HEK293 (cell line): Measurements from ENCODE around the gene FRMD4B.

Experiments used
- CTCF ChIA-PET: fragments of 350-600 bp; formaldehyde crosslinking; extraction: SDS; loops from one replicate; lab custom pipeline; 2021; ENCODE audit warnings: antibody characterized with exemption; lab: Yijun Ruan, JAX
- POLR2A ChIA-PET: fragments of 300-600 bp; formaldehyde crosslinking; extraction: SDS; loops from one replicate; lab custom pipeline; 2020; ENCODE audit warnings: antibody characterized with exemption, inconsistent platforms; lab: Yijun Ruan, JAX
- H3K27ac ChIP-seq: fragments of 200-500 bp; sonication (Bioruptor generic); 2 replicates; pipeline ENCODE4 v1.5.1; 2014; ENCODE audit warnings: low read depth, low read length, control low read depth, inconsistent platforms; ENCODE audit errors: extremely low read depth
- H3K36me3 ChIP-seq, 2 experiments: fragments of 200-500 bp in 1 of 2; sonication (Bioruptor generic) in 1 of 2; 1 replicate in 1 of 2; 2 replicates in 1 of 2; pipeline ENCODE4 v1.5.1; 2014 to 2017; ENCODE audit warnings: inconsistent platforms in 2 of 2, low read length in 2 of 2; ENCODE audit not compliant: control insufficient read depth in 2 of 2, insufficient read depth in 1 of 2
- H3K4me1 ChIP-seq: fragments of 200-500 bp; sonication (Bioruptor generic); 2 replicates; pipeline ENCODE4 v1.5.1; 2014; ENCODE audit warnings: mild to moderate bottlenecking, low read length, inconsistent platforms; ENCODE audit not compliant: control insufficient read depth, insufficient read depth
- H3K4me3 ChIP-seq: 2 replicates; pipeline ENCODE4 v1.5.1; 2011; ENCODE audit warnings: low read depth, mild to moderate bottlenecking, control low read depth, low read length, moderate library complexity
- H3K9me3 ChIP-seq: fragments of 200-500 bp; sonication (Bioruptor generic); 2 replicates; pipeline ENCODE4 v1.5.1; 2014; ENCODE audit warnings: low read depth, low read length, inconsistent platforms; ENCODE audit not compliant: control insufficient read depth, insufficient read depth
- BCL11B ChIP-seq: fragments of 450-650 bp; formaldehyde crosslinking; IDR thresholded peaks from 2 replicates; pipeline ENCODE4 v1.5.1; 2016; ENCODE audit warnings: low read depth, missing biosample characterization, missing genetic modification characterization
- GFI1B ChIP-seq: fragments of 450-650 bp; formaldehyde crosslinking; IDR thresholded peaks from 2 replicates; pipeline ENCODE4 v1.5.1; 2016; ENCODE audit warnings: missing biosample characterization, missing genetic modification characterization
- GLIS1 ChIP-seq: fragments of 450-650 bp; formaldehyde crosslinking; IDR thresholded peaks from 2 replicates; pipeline ENCODE4 v1.5.1; 2016; ENCODE audit warnings: missing biosample characterization, missing genetic modification characterization
- MEIS1 ChIP-seq: sonication (generic); formaldehyde crosslinking; IDR thresholded peaks from 2 replicates; pipeline ENCODE4 v1.8.1; 2022; ENCODE audit warnings: missing genetic modification reagents, mild to moderate bottlenecking, borderline replicate concordance
- SP7 ChIP-seq: fragments of 450-650 bp; formaldehyde crosslinking; IDR thresholded peaks from 2 replicates; pipeline ENCODE4 v1.5.1; 2016; ENCODE audit warnings: missing biosample characterization, missing genetic modification characterization
- YY1 ChIP-seq: fragments of 450-650 bp; formaldehyde crosslinking; IDR thresholded peaks from 2 replicates; pipeline ENCODE4 v1.5.1; 2018; ENCODE audit warnings: missing biosample characterization, missing genetic modification characterization
- ZBTB21 ChIP-seq: fragments of 450-650 bp; formaldehyde crosslinking; IDR thresholded peaks from 2 replicates; pipeline ENCODE4 v1.5.1; 2017; ENCODE audit warnings: missing biosample characterization, missing genetic modification characterization
- ZBTB26 ChIP-seq: fragments of 450-650 bp; formaldehyde crosslinking; optimal IDR thresholded peaks from 2 replicates; pipeline ENCODE3; 2016; ENCODE audit warnings: missing biosample characterization, mild to moderate bottlenecking, missing genetic modification characterization
- ZBTB8A ChIP-seq: fragments of 450-650 bp; formaldehyde crosslinking; IDR thresholded peaks from 2 replicates; pipeline ENCODE4 v1.5.1; 2016; ENCODE audit warnings: missing biosample characterization, missing genetic modification characterization
- ZFP41 ChIP-seq: fragments of 450-650 bp; formaldehyde crosslinking; IDR thresholded peaks from 2 replicates; pipeline ENCODE4 v1.5.1; 2016; ENCODE audit warnings: missing biosample characterization, missing genetic modification characterization, borderline replicate concordance
- ZNF112 ChIP-seq: fragments of 450-650 bp; formaldehyde crosslinking; IDR thresholded peaks from 2 replicates; pipeline ENCODE4 v1.5.0; 2017; ENCODE audit warnings: missing biosample characterization, missing genetic modification characterization
- ZNF148 ChIP-seq: fragments of 450-650 bp; formaldehyde crosslinking; IDR thresholded peaks from 2 replicates; pipeline ENCODE4 v1.5.0; 2017; ENCODE audit warnings: missing biosample characterization, missing genetic modification characterization, borderline replicate concordance
- ZNF175 ChIP-seq: fragments of 450-650 bp; formaldehyde crosslinking; IDR thresholded peaks from 2 replicates; pipeline ENCODE4 v1.5.1; 2016; ENCODE audit warnings: missing biosample characterization, missing genetic modification characterization
- ZNF184 ChIP-seq: fragments of 450-650 bp; IDR thresholded peaks from 2 replicates; pipeline ENCODE4 v1.5.1; 2018; ENCODE audit warnings: missing biosample characterization, mild to moderate bottlenecking, missing genetic modification characterization
- ZNF19 ChIP-seq: fragments of 450-650 bp; formaldehyde crosslinking; IDR thresholded peaks from 2 replicates; pipeline ENCODE4; 2016; ENCODE audit warnings: missing biosample characterization, missing genetic modification characterization, low read depth
- ZNF280C ChIP-seq: fragments of 450-650 bp; formaldehyde crosslinking; IDR thresholded peaks from 2 replicates; pipeline ENCODE4 v1.5.1; 2016; ENCODE audit warnings: missing biosample characterization, missing genetic modification characterization
- ZNF341 ChIP-seq: fragments of 450-650 bp; formaldehyde crosslinking; IDR thresholded peaks from 2 replicates; pipeline ENCODE4; 2016; ENCODE audit warnings: low read depth, missing biosample characterization, missing genetic modification characterization
- ZNF362 ChIP-seq: fragments of 450-650 bp; formaldehyde crosslinking; IDR thresholded peaks from 2 replicates; pipeline ENCODE4 v1.5.1; 2016; ENCODE audit warnings: missing biosample characterization, missing genetic modification characterization
- ZNF37A ChIP-seq: fragments of 450-650 bp; IDR thresholded peaks from 2 replicates; pipeline ENCODE4 v1.5.1; 2018; ENCODE audit warnings: missing biosample characterization, missing genetic modification characterization
- ZNF394 ChIP-seq: fragments of 450-650 bp; formaldehyde crosslinking; IDR thresholded peaks from 2 replicates; pipeline ENCODE4 v1.5.1; 2016; ENCODE audit warnings: missing biosample characterization, missing genetic modification characterization, mild to moderate bottlenecking, moderate library complexity, borderline replicate concordance
- ZNF433 ChIP-seq: fragments of 450-650 bp; formaldehyde crosslinking; IDR thresholded peaks from 2 replicates; pipeline ENCODE4 v1.5.1; 2016; ENCODE audit warnings: missing biosample characterization, missing genetic modification characterization, low read depth
- ZNF664 ChIP-seq: fragments of 450-650 bp; formaldehyde crosslinking; IDR thresholded peaks from 2 replicates; pipeline ENCODE4 v1.5.1; 2016; ENCODE audit warnings: missing biosample characterization, missing genetic modification characterization
- ZNF670 ChIP-seq: fragments of 450-650 bp; formaldehyde crosslinking; IDR thresholded peaks from 2 replicates; pipeline ENCODE4 v1.5.1; 2016; ENCODE audit warnings: missing biosample characterization, missing genetic modification characterization, low read depth
- ZNF777 ChIP-seq: fragments of 450-650 bp; formaldehyde crosslinking; IDR thresholded peaks from 2 replicates; pipeline ENCODE4 v1.5.1; 2017; ENCODE audit warnings: missing biosample characterization, missing genetic modification characterization, borderline replicate concordance
- ZNF843 ChIP-seq: fragments of 450-650 bp; formaldehyde crosslinking; IDR thresholded peaks from 2 replicates; pipeline ENCODE4 v1.5.1; 2016; ENCODE audit warnings: missing biosample characterization, missing genetic modification characterization
- ZSCAN16 ChIP-seq: fragments of 450-650 bp; formaldehyde crosslinking; IDR thresholded peaks from 2 replicates; pipeline ENCODE4 v1.5.1; 2016; ENCODE audit warnings: missing biosample characterization, missing genetic modification characterization
- ZSCAN4 ChIP-seq: fragments of 450-650 bp; formaldehyde crosslinking; IDR thresholded peaks from 2 replicates; pipeline ENCODE4 v1.5.1; 2017; ENCODE audit warnings: missing biosample characterization, missing genetic modification characterization
- ZSCAN5A ChIP-seq: fragments of 450-650 bp; formaldehyde crosslinking; IDR thresholded peaks from 2 replicates; pipeline ENCODE4 v1.5.1; 2016; ENCODE audit warnings: missing biosample characterization, missing genetic modification characterization

FRMD4B gene

GRCh38 chr3:69130689-69131088 is 255.2 kb downstream of the FRMD4B start:
- TF ChIP-seq ZNF362 (tag by site-specific recombination) (no peak), ZSCAN4 (tag by site-specific recombination) (no peak), ZNF394 (no peak), ZBTB8A (tag by site-specific recombination) (no peak), ZNF19 (tag by site-specific recombination) (no peak), BCL11B (tag by site-specific recombination) (no peak), ZNF433 (no peak), ZSCAN5A (tag by site-specific recombination) (no peak), MEIS1 (no peak), GFI1B (tag by site-specific recombination) (no peak), ZSCAN16 (no peak), ZBTB21 (tag by site-specific recombination) (no peak)
- CTCF ChIA-PET = interaction anchor here (2.2 kb wide), 1 partner anchor 10 kb away, joined by 8 read pairs; no protein-coding TSS in a partner anchor
- Histone ChIP-seq H3K27ac (no peak overlapping the region), H3K9me3 (no peaks in the 10 kb centered on the region), H3K4me3 (no peak overlapping the region), H3K36me3 (no peaks in the 10 kb centered on the region), H3K4me1 (no peaks in the 10 kb centered on the region)
- POLR2A ChIA-PET = interaction anchor here (0.6 kb wide), 1 partner anchor 544 kb away, joined by 3 read pairs; no protein-coding TSS in a partner anchor

- no peaks in the 10 kb centered on the region for H3K36me3 ChIP-seq
- no peak overlapping the region for H3K4me3 ChIP-seq
- no peaks in the 10 kb centered on the region for H3K4me1 ChIP-seq
- POLR2A ChIA-PET = no interaction called here
- CTCF ChIA-PET = interaction anchor here (0.5 to 2.2 kb wide), 2 partner anchors 9 to 13 kb away, joined by 6 to 8 read pairs; no protein-coding TSS in a partner anchor
- H3K27ac ChIP-seq = no peak overlapping the region
- H3K9me3 ChIP-seq = no peaks in the 10 kb centered on the region
- TF ChIP-seq ZNF664 (tag by site-specific recombination) (no peak), ZNF148 (tag by site-specific recombination) (no peak), YY1 (no peak), ZNF112 (tag by site-specific recombination) (no peak), ZNF37A (tag by site-specific recombination) (no peak), ZNF777 (tag by site-specific recombination) (no peak), ZFP41 (tag by site-specific recombination) (no peak), ZNF843 (tag by site-specific recombination) (no peak), ZNF341 (tag by site-specific recombination) (no peak), ZNF280C (no peak), GLIS1 (tag by site-specific recombination) (no peak), ZNF670 (tag by site-specific recombination) (no peak), SP7 (tag by site-specific recombination) (no peak), ZBTB26 (no peak), ZNF175 (tag by site-specific recombination) (no peak), ZNF184 (no peak)
Measured at GRCh38 chr3:69129531-69129930, 256.4 kb downstream of the FRMD4B start.
